K562 (cell line): ENCODE data around the gene AIFM3. TPM values are rescaled to one million over a fixed set of nuclear protein-coding genes. Genes with fewer than 3 reads are reported as not detected.

Source experiments
- ELF1 ChIP-seq: fragments of 200-800 bp; sonication (Bioruptor generic); IDR thresholded peaks from 2 replicates; pipeline ENCODE4 v1.6.1; 2016; ENCODE audit warnings: missing genetic modification characterization, missing compliant biosample characterization
- GATAD2A ChIP-seq: fragments of 450-650 bp; IDR thresholded peaks from 2 replicates; pipeline ENCODE4 v1.6.1; 2017
- IRF2 ChIP-seq: sonication (generic); formaldehyde crosslinking; IDR thresholded peaks from 2 replicates; pipeline ENCODE4 v1.8.1; 2022; ENCODE audit warnings: mild to moderate bottlenecking, missing genetic modification reagents
- KAT2B ChIP-seq: IDR thresholded peaks from one replicate; pipeline ENCODE4 v1.6.1; 2012; ENCODE audit warnings: low read depth, mild to moderate bottlenecking, control low read depth, inconsistent platforms, low read length, moderate library complexity
- RHOXF2B ChIP-seq: fragments of 250-450 bp; sonication (Bioruptor Pico); conservative IDR thresholded peaks from 2 replicates; pipeline ENCODE4 v1.5.1; 2021
- THAP12 ChIP-seq: fragments of 250-450 bp; sonication (Bioruptor Pico); IDR thresholded peaks from 2 replicates; pipeline ENCODE4 v1.9.0; 2021; ENCODE audit warnings: mild to moderate bottlenecking, inconsistent platforms
- THRAP3 ChIP-seq: fragments of 450-650 bp; IDR thresholded peaks from 2 replicates; pipeline ENCODE4 v1.6.1; 2016; ENCODE audit warnings: mild to moderate bottlenecking, inconsistent platforms, borderline replicate concordance
- ZBTB43 ChIP-seq: sonication (generic); formaldehyde crosslinking; IDR thresholded peaks from 2 replicates; pipeline ENCODE4 v1.8.0; 2023; ENCODE audit warnings: mild to moderate bottlenecking, missing genetic modification reagents
- ZNF695 ChIP-seq: fragments of 450-650 bp; formaldehyde crosslinking; IDR thresholded peaks from 2 replicates; pipeline ENCODE4 v1.4.0; 2020; ENCODE audit warnings: mild to moderate bottlenecking, moderate library complexity
- ZNF699 ChIP-seq: fragments of 250-450 bp; sonication (Bioruptor Pico); IDR thresholded peaks from 2 replicates; pipeline ENCODE4 v1.8.0; 2021; ENCODE audit warnings: mild to moderate bottlenecking, moderate library complexity; ENCODE audit not compliant: insufficient replicate concordance
- polyA plus RNA-seq, 8 experiments: library from polyadenylated mRNA; depleted of rRNA in 4 of 8; stranded (reverse) in 5 of 8; unstranded in 3 of 8; fragments of >200 nt; fragmentation: Nextera tagmentation in 2 of 8; fragmentation: Illumina TruSeq in 1 of 8; extraction: Ambion mirVana in 2 of 8; extraction: Trizol in 1 of 8; gene quantifications; 2 replicates each; pipeline versions ENCODE4 v1.2.1 to v1.2.3, GENCODE V29; 2011 to 2014; ENCODE audit warnings: inconsistent platforms in 1 of 8, missing spikeins in 1 of 8
- total RNA-seq, 7 experiments: library from RNA; depleted of rRNA in 6 of 7; stranded (reverse); fragments of >200 nt in 6 of 7; fragmentation: Illumina TruSeq in 2 of 7; extraction: Trizol in 2 of 7; gene quantifications; 2 replicates each; pipeline versions ENCODE4 v1.2.1 to v1.2.3, GENCODE V29; 2011 to 2021; ENCODE audit warnings: low replicate concordance in 1 of 7
- TF ChIP-seq, protein P1 (sequence below): sonication (generic); formaldehyde crosslinking; IDR thresholded peaks from 2 replicates; pipeline ENCODE4 v1.8.0; 2022; ENCODE audit warnings: missing genetic modification reagents, mild to moderate bottlenecking, borderline replicate concordance
- TF ChIP-seq, protein P2 (sequence below): fragments of 450-650 bp; conservative IDR thresholded peaks from 2 replicates; pipeline ENCODE4 v1.6.1; 2016; ENCODE audit warnings: missing genetic modification characterization, low read depth, mild to moderate bottlenecking, missing compliant biosample characterization, moderate library complexity
- TF ChIP-seq, protein P3 (sequence below): fragments of 450-650 bp; conservative IDR thresholded peaks from 2 replicates; pipeline ENCODE4 v1.6.1; 2016; ENCODE audit warnings: missing genetic modification characterization, low read depth, mild to moderate bottlenecking, control low read depth, missing compliant biosample characterization
- TF ChIP-seq, protein P4 (sequence below): fragments of 200-800 bp; sonication (Bioruptor generic); IDR thresholded peaks from 2 replicates; pipeline ENCODE4 v1.6.1; 2017; ENCODE audit warnings: missing genetic modification characterization, missing compliant biosample characterization
- TF ChIP-seq, protein P5 (sequence below): sonication (generic); IDR thresholded peaks from 2 replicates; pipeline ENCODE4 v1.6.1; 2016

AIFM3 gene
- total and polyA plus RNA-seq, 9 of the 15 experiments (the other 6 are each of a cell fraction or from before 2014, with no cell fraction given): 0.03 to 0.20 (median 0.07) TPM; not detected in 1

- TF ChIP-seq, protein P1, sequence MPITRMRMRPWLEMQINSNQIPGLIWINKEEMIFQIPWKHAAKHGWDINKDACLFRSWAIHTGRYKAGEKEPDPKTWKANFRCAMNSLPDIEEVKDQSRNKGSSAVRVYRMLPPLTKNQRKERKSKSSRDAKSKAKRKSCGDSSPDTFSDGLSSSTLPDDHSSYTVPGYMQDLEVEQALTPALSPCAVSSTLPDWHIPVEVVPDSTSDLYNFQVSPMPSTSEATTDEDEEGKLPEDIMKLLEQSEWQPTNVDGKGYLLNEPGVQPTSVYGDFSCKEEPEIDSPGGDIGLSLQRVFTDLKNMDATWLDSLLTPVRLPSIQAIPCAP (CRISPR knock-in tag): no peak
- TF ChIP-seq, protein P2, sequence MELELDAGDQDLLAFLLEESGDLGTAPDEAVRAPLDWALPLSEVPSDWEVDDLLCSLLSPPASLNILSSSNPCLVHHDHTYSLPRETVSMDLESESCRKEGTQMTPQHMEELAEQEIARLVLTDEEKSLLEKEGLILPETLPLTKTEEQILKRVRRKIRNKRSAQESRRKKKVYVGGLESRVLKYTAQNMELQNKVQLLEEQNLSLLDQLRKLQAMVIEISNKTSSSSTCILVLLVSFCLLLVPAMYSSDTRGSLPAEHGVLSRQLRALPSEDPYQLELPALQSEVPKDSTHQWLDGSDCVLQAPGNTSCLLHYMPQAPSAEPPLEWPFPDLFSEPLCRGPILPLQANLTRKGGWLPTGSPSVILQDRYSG (tag): no peak
- TF ChIP-seq THRAP3 (0 out of 2 replicates have a peak, but pooled peaks have one; percentile 26), GATAD2A (no peak), ZNF695 (CRISPR knock-in tag) (no peak), ELF1 (tag) (peak; percentile 45), KAT2B (no peak), RHOXF2B (CRISPR knock-in tag) (0 out of 2 replicates have a peak, but pooled peaks have one; percentile 30), ZNF699 (CRISPR knock-in tag) (peak; percentile 68), IRF2 (no peak), ZBTB43 (CRISPR knock-in tag) (no peak), THAP12 (CRISPR knock-in tag) (no peak)
- TF ChIP-seq, protein P3, sequence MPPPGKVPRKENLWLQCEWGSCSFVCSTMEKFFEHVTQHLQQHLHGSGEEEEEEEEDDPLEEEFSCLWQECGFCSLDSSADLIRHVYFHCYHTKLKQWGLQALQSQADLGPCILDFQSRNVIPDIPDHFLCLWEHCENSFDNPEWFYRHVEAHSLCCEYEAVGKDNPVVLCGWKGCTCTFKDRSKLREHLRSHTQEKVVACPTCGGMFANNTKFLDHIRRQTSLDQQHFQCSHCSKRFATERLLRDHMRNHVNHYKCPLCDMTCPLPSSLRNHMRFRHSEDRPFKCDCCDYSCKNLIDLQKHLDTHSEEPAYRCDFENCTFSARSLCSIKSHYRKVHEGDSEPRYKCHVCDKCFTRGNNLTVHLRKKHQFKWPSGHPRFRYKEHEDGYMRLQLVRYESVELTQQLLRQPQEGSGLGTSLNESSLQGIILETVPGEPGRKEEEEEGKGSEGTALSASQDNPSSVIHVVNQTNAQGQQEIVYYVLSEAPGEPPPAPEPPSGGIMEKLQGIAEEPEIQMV (tag): 0 out of 2 replicates have a peak, but pooled peaks have one; percentile 27
- TF ChIP-seq, protein P4, sequence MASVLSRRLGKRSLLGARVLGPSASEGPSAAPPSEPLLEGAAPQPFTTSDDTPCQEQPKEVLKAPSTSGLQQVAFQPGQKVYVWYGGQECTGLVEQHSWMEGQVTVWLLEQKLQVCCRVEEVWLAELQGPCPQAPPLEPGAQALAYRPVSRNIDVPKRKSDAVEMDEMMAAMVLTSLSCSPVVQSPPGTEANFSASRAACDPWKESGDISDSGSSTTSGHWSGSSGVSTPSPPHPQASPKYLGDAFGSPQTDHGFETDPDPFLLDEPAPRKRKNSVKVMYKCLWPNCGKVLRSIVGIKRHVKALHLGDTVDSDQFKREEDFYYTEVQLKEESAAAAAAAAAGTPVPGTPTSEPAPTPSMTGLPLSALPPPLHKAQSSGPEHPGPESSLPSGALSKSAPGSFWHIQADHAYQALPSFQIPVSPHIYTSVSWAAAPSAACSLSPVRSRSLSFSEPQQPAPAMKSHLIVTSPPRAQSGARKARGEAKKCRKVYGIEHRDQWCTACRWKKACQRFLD: no peak
- TF ChIP-seq, protein P5, sequence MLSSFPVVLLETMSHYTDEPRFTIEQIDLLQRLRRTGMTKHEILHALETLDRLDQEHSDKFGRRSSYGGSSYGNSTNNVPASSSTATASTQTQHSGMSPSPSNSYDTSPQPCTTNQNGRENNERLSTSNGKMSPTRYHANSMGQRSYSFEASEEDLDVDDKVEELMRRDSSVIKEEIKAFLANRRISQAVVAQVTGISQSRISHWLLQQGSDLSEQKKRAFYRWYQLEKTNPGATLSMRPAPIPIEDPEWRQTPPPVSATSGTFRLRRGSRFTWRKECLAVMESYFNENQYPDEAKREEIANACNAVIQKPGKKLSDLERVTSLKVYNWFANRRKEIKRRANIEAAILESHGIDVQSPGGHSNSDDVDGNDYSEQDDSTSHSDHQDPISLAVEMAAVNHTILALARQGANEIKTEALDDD: no peak
Measured at GRCh38 chr22:20949698-20950183, 17.3 kb upstream of the AIFM3 start (continued).
